GM21515 (cell line): ENCODE data around the gene SLIT3.

ENCODE experiments used
- ATAC-seq: cut with Tn5 transposase; IDR thresholded peaks from one replicate; pipeline ENCODE4 v1.9.1; 2021; ENCODE audit not compliant: unreplicated experiment

Gene SLIT3

DNA sequence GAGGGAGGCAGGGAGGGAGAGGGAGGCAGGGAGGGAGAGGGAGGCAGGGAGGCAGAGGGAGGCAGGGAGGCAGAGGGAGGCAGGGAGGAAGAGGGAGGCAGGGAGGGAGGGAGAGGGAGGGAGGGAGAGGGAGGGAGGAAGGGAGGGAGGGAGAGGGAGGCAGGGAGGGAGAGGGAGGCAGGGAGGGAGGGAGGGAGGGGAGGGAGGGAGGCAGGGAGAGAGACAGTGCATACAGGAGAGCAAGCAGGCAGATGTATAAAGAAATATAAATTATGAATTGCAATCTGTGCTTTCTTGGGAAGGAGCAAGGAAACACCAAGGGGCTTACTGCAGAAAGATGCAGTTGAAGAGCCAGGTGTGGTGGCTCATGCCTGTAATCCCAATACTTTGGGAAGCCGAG, 574.6 kb downstream of the SLIT3 start:
- no peak for ATAC-seq

GRCh38 chr5:168724227-168724626, 576.7 kb downstream of the SLIT3 start:
- ATAC-seq, result no peak

DNA sequence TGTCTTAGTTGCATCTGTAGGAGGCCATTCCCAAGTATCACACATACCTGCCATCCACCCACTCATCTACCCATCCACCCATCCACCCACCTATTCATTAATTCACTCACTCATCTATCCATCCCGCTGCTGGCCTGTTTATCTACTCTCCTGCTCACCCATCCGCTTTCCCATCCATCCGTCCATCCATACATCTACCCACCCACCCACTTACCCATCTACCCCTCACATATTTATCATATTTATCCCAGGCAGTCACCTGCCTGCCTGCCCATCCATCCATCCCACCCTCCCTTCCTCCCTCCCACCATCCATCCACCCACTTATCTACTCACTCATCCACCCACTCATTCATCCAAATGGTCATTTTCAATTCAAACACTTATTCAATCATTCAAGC, 577.9 kb downstream of the SLIT3 start:
- no peak for ATAC-seq

- ATAC-seq, result no peak
These were observed 579.0 kb downstream of the SLIT3 start for GRCh38 chr5:168721966-168722365.

GRCh38 chr5:168721002-168721753, 579.8 kb downstream of the SLIT3 start:
- ATAC-seq, result no peak

DNA sequence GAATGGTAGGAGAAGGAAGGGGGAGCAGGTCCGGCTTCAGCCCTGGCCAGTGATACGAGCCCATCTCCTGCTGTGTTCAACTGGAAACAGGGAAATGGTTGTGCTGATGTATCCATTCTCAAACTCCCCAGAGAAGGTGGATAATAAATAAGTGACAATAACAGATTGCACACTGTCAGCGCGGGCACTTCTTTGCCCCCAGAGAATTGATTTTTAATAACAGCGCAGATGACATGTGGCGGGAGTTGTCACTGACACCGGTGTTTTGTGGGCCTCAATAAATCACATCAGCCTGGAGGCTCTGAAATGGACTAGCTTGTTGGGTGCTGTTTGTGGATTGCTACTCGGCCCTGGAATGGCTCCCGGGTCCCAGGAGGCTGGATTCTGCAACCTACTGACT, 580.4 kb downstream of the SLIT3 start:
- ATAC-seq, result no peak

GRCh38 chr5:168714046-168714445, 586.9 kb downstream of the SLIT3 start:
- ATAC-seq, result no peak

- no peak for ATAC-seq
These were observed 587.9 kb downstream of the SLIT3 start for GRCh38 chr5:168713051-168713450.

GRCh38 chr5:168712280-168712924, 588.5 kb downstream of the SLIT3 start:
- no peak for ATAC-seq

DNA sequence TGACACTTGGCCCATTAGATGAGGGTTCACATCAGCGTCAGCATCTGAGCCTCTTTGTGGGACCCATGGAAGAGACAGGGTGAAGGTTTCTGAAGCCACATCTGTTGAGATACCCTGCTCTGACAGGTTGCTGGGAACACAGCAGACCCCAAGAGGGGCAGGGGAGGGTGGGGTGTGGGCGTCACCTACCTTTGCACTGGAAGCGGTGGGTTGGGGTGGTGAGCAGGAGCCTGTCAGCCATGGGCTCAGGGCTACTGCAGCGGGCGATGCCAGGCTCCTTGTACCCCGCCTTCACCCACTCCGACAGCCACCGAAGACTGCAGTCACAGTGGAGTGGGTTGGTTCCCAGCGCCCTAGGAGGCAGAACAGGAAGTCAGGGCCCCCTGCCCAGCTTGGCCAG, 590.2 kb downstream of the SLIT3 start:
- ATAC-seq, result no peak

DNA sequence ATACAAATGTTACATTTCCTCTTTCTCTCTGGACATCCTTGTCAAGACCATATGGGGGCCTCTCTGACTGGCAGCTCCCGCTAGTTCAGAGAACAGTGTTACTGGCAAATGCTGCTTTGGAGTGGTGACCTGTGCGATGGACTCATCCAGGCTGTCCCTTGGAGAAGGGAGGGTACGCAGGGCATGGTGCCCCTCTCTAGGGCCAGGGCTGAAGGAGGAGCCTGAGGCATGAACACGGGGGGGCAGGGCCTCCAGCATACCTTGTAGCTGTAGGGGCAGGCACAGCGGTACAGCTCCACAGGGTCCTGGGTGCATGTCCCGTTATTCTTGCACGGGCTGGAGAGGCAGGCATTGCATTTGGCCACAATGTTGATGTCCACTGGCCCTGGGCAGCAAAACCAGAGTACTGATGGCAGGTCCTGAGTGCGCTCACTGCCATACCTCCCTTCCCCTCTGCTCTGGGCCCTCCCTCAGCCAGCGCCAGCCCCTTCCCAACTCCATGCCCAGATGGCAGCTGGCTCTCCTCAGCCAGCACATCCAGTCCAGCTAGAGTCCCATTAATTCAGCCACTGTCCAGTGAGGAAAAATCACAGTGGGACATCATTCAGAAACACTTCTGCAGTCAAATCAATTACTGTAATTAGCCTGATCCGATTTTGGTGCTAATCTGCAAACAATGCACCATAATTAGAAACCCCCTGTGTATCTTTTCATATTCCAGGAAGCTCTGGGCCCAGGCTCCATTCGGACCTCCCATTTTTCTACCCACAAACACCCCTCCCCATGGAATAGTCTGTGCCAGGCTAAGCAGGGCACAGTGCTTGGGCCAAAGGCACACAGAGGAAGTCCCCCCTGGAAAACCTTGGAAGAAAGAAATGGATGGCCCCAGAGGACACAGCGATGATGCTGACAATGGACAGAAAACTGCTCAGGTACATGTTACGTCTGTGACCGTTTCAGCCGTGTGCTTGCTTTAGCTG, 592.9 kb downstream of the SLIT3 start:
- no peak for ATAC-seq

- no peak for ATAC-seq
These were observed 594.3 kb downstream of the SLIT3 start for GRCh38 chr5:168706655-168707069.

DNA sequence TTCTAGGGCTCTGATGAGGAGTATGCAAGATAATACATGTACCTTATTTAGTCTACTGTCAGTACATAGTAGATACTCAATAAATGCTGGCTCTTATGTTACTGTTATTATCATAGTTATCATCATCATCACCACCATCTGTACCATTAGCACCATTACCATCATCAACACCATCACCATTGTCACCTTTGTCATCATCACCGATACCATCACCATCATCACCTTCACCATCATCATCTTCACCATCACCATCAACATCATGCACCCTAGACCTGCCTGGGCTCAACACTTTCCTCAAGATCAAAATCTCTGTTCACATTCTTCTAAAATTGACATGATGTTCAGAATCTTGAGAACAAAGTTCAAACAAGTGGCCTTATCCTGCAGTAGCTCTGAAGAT, 595.6 kb downstream of the SLIT3 start:
- ATAC-seq, result no peak

DNA sequence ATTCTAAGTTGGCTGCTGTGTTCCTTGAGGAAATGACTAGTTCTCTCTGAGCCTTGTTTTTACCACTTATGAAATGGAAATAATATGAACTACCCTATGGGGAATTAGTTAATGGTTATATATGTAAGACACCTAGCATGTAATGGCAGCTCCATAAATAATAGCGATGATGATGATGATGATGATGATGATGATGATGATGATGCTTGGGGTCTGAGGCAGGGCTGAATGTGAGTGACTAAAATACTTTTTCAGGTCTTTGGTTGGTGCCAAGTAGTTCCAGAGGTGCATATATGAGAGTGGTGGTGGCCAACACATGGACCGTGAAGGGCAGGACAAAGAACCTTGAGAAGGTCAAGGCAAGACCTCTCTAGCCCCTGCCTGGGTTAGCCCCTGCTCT, 598.4 kb downstream of the SLIT3 start:
- no peak for ATAC-seq

- no peak for ATAC-seq
These were observed 599.3 kb downstream of the SLIT3 start for GRCh38 chr5:168701641-168702040.

DNA sequence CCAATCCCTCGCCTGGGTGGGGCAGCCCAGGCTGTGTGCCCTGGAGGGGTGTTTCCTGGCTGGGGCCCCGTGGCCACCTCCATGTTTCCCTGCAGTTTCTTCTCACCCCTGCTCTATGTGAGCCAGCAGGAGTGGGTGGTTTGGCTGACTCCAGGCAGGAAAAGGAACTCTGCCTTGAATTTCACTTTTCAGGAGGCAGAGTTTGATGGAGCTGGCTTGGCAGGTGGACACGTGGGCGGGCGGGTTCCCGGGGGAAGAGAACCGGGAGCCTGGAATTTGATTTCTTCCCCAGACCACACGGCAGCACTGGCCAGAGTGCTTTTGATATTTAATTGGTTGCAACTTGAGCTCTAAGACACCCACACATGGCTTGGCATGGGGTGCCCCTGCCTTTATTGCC, 601.9 kb downstream of the SLIT3 start:
- no peak for ATAC-seq

- ATAC-seq, result no peak
These were observed 603.8 kb downstream of the SLIT3 start for GRCh38 chr5:168697034-168697720.

DNA sequence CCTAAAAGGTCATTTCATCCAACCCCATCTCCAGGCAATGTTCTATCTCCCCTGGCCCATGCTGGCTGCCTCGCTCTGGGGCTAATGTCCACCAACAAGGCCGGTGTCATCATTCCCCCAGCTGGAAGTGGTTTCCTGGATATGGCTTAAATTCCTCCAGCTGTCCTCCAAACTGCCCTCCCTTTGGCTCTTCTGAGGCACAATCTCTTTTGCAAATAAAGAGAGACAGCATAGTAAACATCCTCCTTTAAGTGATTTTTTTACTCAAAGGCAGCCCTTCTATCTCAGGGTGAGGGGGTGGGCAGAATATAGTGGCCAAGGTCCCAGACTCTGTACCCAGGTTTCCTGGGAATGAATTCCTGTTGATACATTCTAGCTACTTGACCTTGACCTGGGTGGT, 604.3 kb downstream of the SLIT3 start:
- no peak for ATAC-seq

- ATAC-seq, result no peak
These were observed 605.6 kb downstream of the SLIT3 start for GRCh38 chr5:168695301-168695835.

- no peak for ATAC-seq
These were observed 606.6 kb downstream of the SLIT3 start for GRCh38 chr5:168694289-168694688.

GRCh38 chr5:168693883-168694282, 607.1 kb downstream of the SLIT3 start:
- no peak for ATAC-seq
